Myocyte (in vitro differentiated cells): ENCODE data around the gene TRAM2. TPM values are rescaled to one million over a fixed set of nuclear protein-coding genes. Genes with fewer than 3 reads are reported as not detected.

ENCODE experiments used
- DNase-seq: peaks from one replicate; pipeline ENCODE4 v3.0.0-alpha.2; 2012; ENCODE audit warnings: low read depth
- total RNA-seq: library from RNA; depleted of rRNA; stranded (reverse); fragments of >200 nt; gene quantifications from 2 replicates; pipeline ENCODE4 v1.2.3, GENCODE V29; 2014

The TRAM2 gene
- total RNA-seq, 1 donor from 2014 or later = 70.0 TPM

DNA sequence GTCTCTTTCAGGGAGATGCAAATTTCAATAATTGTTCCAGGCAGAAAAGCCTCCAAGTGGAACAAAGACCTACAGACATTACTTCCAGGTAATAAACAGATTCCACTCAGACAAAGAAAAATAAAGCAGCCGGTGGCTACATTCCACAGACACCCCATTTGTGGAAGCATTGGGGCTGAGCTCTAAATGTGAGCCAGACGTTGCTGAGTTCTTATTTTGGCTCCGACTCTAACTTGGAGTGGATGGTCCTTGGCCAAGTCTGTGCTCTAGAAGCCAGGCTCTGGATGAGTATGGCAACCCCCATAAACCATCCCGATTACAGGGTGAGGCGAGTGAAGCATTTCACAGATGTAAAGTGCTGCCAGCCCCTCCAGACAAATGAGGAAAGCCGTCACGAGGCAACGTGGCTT is 6.6 kb downstream of the TRAM2 start:
- peak; percentile 57 for DNase-seq

DNA sequence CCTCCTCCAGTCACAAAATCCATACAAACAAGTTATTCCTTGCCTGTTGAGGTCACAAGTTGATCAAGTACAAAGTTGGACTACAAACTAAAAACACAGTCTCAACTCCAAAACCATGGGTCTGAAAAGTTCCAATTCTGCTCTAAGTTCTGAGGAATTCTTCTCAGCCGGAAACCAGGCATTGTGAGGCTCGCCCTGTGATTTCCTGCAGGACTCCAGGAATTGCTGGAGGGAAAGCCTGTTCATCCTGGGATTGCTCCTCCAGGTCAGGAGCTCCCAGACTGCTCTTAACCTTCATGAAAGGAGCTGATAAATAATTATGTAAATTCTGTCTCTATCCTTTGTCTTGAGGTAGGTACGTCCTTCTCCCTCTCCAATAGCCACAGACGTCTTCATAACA is 8.5 kb downstream of the TRAM2 start:
- DNase-seq = no peak

DNA sequence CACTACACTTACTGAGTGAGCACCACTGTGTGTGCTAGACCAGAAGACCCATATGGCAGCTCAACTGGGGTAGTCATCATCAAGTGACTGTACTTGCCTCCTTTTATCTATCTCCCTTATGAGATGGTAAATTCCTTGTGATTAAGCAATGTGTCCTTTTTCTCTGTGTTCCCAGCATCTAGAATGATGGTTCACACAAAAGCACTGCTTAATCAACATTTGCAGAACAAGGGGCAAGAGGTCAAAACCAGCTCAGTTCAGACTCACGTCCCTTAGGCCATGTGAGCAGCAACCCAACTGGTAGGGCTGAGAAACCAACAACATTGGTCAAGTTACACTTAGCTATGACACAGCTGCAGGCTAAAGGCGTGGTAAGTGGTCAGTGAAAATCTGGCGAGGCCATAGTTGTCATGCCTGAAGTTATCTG is 10.0 kb downstream of the TRAM2 start:
- peak; percentile 96 for DNase-seq

DNA sequence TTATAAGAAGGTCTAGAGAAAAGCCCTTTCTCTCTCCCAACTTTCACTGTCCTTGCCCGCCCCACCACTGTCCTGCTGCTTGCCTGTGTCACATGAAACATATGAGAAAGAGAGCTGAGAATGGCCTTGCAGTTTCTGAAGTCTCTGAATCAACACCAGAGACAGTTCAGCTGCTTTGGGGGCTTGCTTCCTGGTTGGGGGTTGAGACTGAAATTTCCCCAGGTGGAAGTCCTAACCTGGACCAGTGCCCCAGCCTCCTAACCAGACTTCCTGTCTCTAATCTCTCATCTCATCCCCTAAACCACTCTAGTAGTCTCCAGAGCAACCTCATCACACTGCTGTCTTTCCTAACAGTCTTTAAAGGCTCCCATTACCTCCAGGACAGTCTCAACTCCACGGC is 10.7 kb downstream of the TRAM2 start:
- DNase-seq = no peak

DNA sequence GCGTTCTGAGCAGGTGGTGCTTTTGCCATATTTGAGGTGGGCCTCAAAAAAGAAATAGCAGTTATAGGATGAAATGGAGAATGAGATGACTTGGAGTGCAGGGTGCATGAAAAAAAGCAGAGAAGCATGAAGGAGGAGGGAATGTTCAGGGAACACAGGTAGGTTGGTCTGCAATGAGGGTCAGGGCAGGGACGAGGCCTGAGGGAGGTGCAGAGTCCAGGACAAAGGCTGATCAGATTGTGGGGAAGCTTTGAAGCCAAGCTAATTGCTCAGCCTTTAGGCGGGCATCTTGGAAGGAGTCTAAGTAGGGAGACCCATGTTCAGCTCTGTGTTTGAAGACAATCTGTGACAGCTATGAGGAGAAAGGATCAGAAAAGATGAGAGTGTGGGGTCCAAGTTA is 12.0 kb downstream of the TRAM2 start:
- DNase-seq = no peak

DNA sequence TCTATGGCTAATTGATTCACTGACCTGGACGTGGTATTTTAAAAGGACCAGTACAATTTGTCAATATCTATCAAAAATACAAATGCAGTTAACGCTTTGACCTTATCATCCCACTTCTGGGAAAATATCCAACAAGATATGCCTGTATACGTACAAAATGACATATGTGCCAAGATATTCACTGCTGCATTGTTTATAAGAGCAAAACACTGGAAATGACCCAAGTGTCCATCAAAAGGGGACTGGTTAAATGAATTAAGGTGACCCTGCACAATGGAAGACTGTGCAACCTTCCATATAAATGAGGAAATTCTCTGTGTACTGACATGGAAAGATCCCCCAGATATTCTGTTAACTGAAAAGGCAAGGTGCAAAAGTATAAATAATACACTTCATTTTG is 13.9 kb downstream of the TRAM2 start:
- DNase-seq = no peak

DNA sequence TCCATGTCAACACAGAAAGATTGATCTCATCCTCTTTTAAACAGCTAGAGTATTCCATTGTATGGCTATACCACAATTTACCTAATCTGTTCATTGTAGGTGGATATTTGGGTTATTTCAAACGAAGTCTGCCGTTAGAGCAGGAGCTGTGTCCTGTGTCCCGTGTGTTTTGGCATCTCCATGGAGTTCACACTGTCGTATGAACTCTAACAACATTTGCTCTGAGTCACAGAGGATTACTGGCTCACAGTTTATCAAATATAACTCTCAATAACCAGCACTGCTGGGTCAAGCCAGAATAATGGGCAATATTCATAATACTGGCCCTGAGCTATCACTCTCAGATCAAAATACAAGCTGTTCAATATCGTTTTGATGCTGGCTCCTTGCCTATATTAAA is 16.4 kb downstream of the TRAM2 start:
- DNase-seq = peak; percentile 57

DNA sequence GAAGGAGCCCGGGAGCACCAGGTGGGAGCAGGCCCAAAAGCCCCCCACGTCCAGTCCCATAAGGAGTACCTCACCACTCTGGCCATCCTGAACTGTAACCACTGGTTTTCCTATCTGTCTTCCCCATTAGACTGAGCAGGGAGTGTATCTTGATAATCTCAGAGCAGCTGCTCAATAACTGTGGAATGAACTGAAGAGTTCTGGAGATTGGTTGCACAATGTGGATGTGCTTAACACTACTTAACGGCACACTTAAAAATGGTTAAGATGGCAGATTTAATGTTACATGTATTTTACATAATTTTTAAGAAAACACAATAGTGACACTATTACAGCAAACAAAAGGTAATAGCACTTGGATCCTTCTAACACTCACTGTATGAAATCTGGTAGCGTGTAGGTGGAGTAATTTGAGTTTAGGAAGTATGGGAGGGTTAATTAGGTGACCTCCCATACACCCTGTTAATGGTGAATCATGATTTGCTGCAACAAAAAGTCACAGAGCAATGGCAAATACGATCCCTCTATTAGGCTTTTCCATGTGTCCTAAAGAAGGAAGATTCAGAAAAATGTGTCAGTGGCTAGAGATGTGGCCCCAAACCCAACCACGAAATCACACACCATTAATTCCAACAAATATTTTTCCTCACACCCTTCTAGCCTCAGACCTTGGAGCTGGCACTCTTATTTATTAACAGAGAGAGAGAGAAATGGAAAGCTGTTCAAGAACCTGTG is 18.4 kb downstream of the TRAM2 start:
- no peak for DNase-seq

DNA sequence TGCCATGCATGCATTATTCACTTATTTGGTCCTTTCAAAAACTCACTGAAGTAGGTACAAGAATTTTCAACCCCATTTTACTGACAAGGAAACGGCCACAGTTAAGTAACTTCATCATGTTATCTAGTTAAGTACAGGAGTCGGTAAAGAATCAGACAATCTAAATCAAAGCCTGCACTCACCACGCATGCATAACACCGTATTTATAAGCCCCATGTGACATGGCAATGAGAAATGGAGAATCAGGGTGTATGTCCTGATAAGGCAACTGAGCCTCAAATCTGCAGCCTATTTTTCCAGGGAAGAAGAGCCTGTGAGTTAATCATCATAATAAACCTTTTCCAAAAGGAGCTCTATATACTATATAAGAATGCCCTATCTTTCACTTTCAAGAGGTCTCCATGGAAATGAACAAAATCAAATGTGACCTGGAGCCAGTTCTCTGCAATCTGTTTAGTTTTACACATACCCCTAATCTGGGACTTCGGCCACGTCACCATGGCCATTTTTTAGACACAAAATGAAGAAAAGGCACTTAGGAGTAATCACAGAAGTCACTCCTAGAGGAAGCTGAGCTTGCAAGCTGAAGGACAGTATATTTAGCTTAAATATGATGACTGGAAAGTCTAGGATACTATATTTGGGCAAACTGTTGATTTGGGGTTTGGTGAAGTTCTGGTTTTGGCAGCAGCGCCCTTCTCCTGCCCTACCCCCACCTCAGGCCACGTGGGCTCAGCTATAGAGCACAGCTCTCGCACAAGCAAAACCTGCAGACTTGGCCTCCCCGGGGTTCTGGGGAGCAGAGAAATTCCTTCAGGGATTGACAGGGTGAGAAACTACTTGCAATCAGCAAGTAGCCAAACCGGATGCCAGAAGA is 19.2 kb downstream of the TRAM2 start:
- no peak for DNase-seq

DNA sequence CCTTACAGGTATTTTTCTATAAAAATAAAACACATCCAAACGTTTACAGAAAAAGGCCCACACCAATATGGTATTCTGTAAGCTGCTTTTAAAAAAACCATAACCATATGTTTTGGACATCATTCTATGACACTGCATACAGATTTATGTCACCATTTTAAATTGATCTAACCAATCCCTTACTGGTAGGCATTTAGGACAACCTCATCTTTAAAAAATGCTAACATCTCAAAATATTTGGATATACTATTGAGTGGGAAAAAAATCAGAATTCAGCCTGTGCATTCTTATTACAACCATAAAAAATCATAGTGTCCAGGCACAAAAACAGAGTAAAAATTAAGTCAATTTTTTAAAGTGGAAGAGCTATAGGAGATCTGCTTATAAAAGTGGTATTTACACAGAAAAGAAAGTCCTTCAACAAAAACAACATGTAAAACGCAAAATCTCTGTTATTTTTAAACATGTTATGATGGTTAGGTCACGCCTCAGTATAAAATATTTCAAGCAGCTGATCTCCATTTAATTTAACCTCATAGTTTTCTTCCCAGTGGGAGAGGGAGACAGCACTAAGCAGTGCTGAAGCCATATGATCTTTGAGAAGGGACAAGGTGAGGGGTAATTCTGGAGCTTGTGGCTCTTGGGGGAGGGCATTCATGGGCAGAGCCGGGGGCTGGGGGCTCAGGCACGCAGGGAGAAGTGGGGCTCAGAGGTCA is 21.2 kb downstream of the TRAM2 start:
- DNase-seq = no peak

DNA sequence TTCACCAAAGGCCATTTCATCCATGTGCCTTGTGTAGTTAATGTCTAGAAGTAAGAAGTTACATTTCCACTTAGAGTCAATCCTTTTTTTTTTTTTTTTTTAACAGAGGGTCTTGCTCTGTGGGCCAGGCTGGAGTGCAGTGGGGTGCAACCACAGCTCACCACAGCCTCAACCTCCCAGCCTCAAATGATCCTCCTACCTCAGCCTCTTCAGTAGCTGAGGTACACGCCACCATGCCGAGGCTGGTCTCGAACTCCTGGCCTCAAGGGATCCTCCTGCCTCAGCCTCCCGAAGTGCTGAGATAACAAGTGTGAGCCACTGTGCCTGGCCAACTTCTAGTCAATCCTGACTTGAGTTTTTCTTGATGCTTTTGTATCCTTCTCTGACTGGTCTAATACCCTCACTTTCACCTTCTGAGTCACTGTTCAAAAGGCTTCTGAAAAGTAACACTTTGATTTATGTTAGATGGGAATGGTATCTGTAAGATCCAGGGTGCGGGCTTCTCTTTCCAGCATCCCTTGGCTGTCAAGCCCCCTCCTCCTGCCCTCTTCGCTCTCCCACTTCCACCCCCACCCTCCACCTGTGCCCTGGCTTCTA is 22.1 kb downstream of the TRAM2 start:
- no peak for DNase-seq

DNA sequence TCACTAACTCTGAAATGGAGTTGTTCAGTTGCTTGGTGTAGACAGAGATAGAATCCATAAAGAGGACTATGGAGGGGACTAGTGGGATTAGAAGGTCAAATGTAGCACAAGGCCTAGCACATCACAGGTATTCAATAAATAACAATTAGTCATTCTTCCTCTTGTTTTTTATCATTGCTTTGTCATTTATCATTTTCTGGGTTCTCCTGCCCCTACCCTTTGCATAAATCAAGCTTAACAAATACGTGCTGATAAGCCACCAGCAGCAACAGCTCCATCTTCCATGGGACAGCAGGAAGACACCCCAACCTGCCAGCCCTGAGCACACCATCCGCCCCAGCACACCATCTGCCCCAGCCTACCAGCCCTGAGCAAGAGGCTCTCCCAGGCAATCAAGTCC is 23.1 kb downstream of the TRAM2 start:
- DNase-seq = no peak

DNA sequence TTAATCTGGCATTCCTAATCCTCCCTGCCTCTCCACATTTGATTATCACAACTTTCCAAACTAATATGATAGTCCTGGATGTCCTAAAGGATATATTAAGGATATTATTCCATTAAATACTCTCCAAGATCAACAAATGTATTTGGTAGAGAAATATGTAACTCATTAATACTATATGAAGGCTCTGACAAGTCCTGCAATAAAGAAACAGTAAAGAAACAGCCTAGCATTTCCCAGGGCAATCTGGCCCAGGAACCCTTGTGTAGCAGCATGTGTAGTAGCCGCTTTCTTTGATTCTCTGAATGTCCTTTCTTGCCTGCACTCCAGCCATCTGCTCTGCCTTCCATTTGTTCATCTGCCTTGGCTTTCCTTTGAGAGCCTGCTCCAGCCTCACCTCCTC is 23.7 kb downstream of the TRAM2 start:
- no peak for DNase-seq

DNA sequence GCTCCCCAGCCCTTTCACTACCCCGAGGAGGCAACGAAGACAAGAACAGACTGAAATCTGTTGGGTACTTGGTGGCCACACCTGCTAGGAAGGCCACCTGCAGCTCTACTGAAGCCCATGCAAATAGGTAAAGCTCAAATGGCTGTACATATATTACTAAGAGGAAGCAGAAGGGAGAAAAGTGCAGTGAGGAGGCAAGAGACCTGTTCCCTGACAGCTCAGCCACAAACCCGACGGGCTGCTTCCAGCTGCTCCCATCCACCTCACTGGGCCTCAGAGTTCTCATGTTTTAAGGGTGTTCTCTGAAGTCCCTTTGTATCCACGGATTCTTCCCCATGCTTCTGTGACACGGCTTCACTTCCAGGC is 24.6 kb downstream of the TRAM2 start:
- peak; percentile 58 for DNase-seq

DNA sequence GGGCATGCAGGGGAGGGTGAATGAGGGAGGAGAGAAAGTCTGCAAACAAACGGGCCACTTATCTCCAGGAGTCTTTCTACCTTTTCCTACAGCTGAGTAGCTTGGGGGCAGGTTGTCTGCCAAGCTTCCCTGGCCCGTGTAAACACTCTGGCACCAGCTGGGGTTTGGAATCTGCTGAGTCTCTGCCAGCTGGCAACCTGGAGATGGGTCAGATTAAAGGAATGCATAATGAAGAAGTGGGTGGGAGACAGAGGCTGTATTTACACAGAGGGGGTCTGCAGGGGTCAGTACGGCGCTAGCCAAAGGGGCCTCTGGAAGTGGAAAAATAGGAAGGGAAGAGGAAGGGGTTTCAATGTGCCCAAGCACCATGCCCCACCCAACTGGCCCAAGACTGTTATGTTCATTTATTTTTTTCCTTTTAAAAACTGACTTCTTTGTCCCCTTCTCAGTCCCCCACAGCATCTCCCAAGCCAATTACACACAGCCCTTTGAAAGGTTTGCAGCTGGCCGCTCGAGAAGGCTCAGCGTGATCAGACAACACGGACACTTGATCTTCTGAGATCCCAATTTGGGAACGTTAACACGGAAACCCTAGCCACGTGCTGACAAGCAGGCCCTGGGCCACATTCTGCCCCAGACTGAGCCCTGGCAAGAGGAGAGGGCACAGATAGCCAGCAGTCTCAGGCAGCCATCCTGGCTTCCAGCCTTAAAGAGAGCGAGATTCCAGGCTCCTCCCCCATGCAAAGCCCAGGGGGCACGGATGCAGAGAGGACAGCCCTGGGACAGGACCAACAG is 25.2 kb downstream of the TRAM2 start:
- DNase-seq = peak; percentile 96

DNA sequence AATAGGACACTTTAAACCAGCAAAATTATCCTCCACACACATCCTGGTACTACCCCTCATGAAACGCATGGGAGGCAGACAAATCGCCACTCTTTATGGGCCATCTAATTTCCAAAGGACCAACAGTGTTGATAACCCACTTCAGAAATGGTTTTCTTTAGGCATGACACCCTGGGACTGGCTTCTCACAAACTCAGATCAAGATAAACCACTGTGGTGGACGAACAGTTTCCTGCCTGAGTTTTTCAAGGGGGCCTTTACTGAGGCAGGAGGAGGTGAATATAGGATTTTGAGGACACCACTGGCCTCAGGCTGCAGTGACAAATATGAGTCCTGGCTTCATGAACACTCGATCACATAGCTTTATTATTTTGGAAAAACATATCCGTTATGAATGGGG is 26.0 kb downstream of the TRAM2 start:
- DNase-seq = no peak

DNA sequence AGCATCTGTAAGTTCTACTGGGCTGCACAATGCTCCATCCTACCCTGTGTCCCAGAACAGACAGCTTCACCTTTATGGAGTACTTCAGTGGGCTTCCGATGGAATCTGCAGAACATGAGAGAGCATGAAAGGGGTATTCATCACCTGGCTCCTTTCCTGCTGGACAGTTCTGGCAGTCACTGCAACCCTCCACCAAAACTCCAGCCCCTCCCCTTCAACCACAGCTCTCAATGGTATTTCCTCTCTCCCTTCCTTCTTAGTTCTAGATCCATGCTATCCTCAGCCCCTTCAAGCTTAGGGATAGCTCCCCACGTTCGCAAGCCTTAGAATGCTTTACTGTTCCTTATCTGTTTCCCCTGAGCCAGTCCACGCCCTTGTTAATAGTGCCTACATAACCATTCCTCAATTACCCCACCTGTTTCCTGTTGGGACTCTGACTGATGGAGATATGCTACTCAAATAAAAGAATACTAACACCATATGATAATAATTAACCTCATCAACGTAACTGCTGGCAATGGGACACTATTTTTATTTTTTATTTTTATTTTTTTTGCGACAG is 26.8 kb downstream of the TRAM2 start:
- no peak for DNase-seq

DNA sequence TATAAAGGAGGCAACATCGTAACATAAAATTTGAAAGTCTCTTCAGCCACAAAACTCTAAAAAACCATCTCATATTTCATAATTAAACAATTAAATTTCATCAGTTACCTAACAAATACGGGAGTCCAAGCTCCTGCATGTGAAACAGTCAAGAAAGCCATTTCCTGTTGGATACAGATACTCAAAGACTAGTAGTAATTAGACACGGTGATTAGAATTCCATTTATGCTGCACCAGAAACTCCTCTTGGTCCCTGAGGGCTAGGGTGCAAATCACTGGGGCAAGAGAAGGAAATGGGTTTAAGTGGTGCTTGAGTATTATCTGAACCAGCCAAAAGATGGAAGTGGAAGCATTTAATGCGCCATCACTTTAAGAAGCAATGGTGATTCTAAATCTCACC is 27.4 kb downstream of the TRAM2 start:
- DNase-seq = no peak

DNA sequence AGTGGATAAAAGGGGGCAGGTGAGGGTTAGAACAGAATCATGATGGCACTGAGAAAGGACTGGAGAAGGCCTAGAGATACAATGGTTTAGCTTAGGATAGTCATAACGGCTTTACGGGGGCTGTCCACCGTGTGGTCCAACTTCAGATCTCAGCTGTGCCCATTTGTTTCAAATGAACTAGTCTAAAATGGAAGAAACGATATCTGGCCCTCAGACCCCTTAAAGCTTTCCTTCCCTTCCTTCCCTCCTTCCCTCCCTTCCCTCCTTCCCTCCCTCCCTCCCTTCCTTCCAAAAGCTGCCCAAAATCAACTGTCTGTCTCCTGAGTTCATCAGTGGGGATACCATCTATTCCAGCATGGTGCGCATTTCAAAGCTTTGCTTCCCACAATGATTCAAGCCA is 27.9 kb downstream of the TRAM2 start:
- DNase-seq = no peak

DNA sequence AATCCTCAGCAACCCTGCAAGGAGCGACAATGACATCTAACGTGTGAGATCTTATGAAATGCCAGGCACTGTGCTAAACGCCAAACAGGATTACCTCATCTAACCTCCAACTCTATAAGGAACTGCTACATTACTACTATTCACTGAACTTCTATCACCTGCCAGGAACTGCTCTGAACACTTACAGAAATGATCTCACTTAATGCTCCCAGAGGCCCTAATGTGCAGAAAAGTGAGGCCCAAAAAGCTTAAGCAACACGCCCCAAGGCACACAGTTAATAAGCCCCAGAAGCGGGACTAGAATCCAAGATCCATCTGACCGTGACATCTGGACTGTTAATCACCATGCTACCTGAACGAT is 28.5 kb downstream of the TRAM2 start:
- DNase-seq = no peak
